GM12892 (cell line): ENCODE measurements around the gene NEK9.
"Not testable (repeated sequence)": the region's sequence is repeated elsewhere in the genome, so short reads cannot be mapped to it uniquely, and the experiment has no call there.

Source experiments
- DNase-seq: peaks from one replicate; pipeline ENCODE4 v3.0.0; 2011; ENCODE audit not compliant: insufficient read length
- FAIRE-seq: peaks from 2 replicates; lab custom pipeline; 2011; peaks lifted over from hg19 to GRCh38; lab: Jason Lieb, UNC
- POLR2A ChIP-seq: IDR thresholded peaks from 2 replicates; pipeline ENCODE4 v1.6.1; 2011; ENCODE audit warnings: low read depth, low read length, control low read depth
- POLR2AphosphoS5 ChIP-seq: IDR thresholded peaks from 2 replicates; pipeline ENCODE4 v1.6.1; 2011; ENCODE audit warnings: low read depth, low read length, control low read depth
- TAF1 ChIP-seq: IDR thresholded peaks from 2 replicates; pipeline ENCODE4 v1.6.1; 2011; ENCODE audit warnings: low read depth, mild to moderate bottlenecking, control low read depth, low read length, borderline replicate concordance

Gene NEK9

GRCh38 chr14:75162631-75163030, 35.8 kb upstream of the NEK9 start:
- FAIRE-seq, result no peak
- TF ChIP-seq POLR2AphosphoS5 (no peak), POLR2A (no peak), TAF1 (no peak)
- DNase-seq, result no peak

GRCh38 chr14:75158843-75159614, 32.2 kb upstream of the NEK9 start:
- DNase-seq, result no peak
- TF ChIP-seq POLR2AphosphoS5 (no peak), TAF1 (no peak)
- FAIRE-seq, result no peak

- no peak for TF ChIP-seq POLR2A
- TF ChIP-seq TAF1, result no peak
- TF ChIP-seq POLR2AphosphoS5, result no peak
- FAIRE-seq (no peak), DNase-seq (no peak)
Observed at GRCh38 chr14:75156901-75157300, 30.1 kb upstream of the NEK9 start.

GRCh38 chr14:75156111-75156510, 29.3 kb upstream of the NEK9 start:
- no peak for FAIRE-seq

GRCh38 chr14:75155169-75155568, 28.3 kb upstream of the NEK9 start:
- DNase-seq (no peak), FAIRE-seq (no peak)
- TF ChIP-seq POLR2A, result no peak
- no peak for TF ChIP-seq TAF1
- TF ChIP-seq POLR2AphosphoS5, result no peak

More at GRCh38 chr14:75156111-75156510, 29.3 kb upstream of the NEK9 start:
- TF ChIP-seq POLR2A, result no peak
- no peak for TF ChIP-seq TAF1
- TF ChIP-seq POLR2AphosphoS5, result no peak
- no peak for DNase-seq

GRCh38 chr14:75153295-75153694, 26.4 kb upstream of the NEK9 start:
- FAIRE-seq (no peak), DNase-seq (no peak)
- no peak for TF ChIP-seq TAF1
- TF ChIP-seq POLR2AphosphoS5, result no peak
- no peak for TF ChIP-seq POLR2A

GRCh38 chr14:75151851-75152250, 25.0 kb upstream of the NEK9 start:
- FAIRE-seq (no peak), DNase-seq (no peak)
- TF ChIP-seq POLR2AphosphoS5 (no peak), POLR2A (no peak), TAF1 (no peak)

GRCh38 chr14:75150637-75151036, 23.8 kb upstream of the NEK9 start:
- FAIRE-seq, DNase-seq: not testable (repeated sequence)

GRCh38 chr14:75150150-75150549, 23.3 kb upstream of the NEK9 start:
- no peak for TF ChIP-seq TAF1
- TF ChIP-seq POLR2AphosphoS5, result no peak
- no peak for TF ChIP-seq POLR2A
- FAIRE-seq, result no peak
- no peak for DNase-seq

GRCh38 chr14:75147423-75148071, 20.7 kb upstream of the NEK9 start:
- DNase-seq (no peak), FAIRE-seq (no peak)
- TF ChIP-seq POLR2AphosphoS5 (no peak), POLR2A (no peak), TAF1 (no peak)

GRCh38 chr14:75144944-75145343, 18.1 kb upstream of the NEK9 start:
- no peak for DNase-seq
- TF ChIP-seq POLR2A (no peak), POLR2AphosphoS5 (no peak), TAF1 (no peak)
- FAIRE-seq, result peak; percentile 9
